CD4-positive, alpha-beta T cell (primary cell): ENCODE results near the gene CFAP141. TPM values are rescaled to one million over a fixed set of nuclear protein-coding genes. Genes with fewer than 3 reads are reported as not detected.
A peak's percentile ranks its signal among the peaks of the same experiment; 100 is the strongest.

ENCODE experiments used
- ATAC-seq: fragments of 200-7000 bp; cut with Tn5 transposase; one replicate; pipeline ENCODE4 v1.10.0; 2022; ENCODE audit warnings: mild to moderate bottlenecking; ENCODE audit not compliant: poor library complexity
- CTCF ChIA-PET: fragments of 350-600 bp; sonication (Branson Sonifier 250); formaldehyde crosslinking; loops from one replicate; lab custom pipeline; 2021; ENCODE audit warnings: antibody characterized with exemption, inconsistent platforms; lab: Charles Lee
- POLR2A ChIA-PET: fragments of 350-600 bp; sonication (Branson Sonifier 250); formaldehyde crosslinking; loops from one replicate; lab custom pipeline; 2021; ENCODE audit warnings: antibody characterized with exemption, inconsistent platforms; lab: Charles Lee
- DNase-seq, 14 experiments: peaks; one replicate each; pipeline ENCODE4 v3.0.0-alpha.2; 2013 to 2020; ENCODE audit warnings: mixed read lengths in 2 of 14
- H3K27ac ChIP-seq, 2 donors: one replicate each; pipeline versions ENCODE4 v1.5.1 to v1.7.0; 2013; ENCODE audit warnings: low read length in 2 of 2, low read depth in 1 of 2, mild to moderate bottlenecking in 1 of 2
- H3K27me3 ChIP-seq, 2 experiments: 1 replicate in 1 of 2; 2 replicates in 1 of 2; pipeline versions ENCODE4 v1.6.1 to v1.7.0; 2013; ENCODE audit warnings: low read length in 2 of 2, control low read depth in 1 of 2, mild to moderate bottlenecking in 1 of 2, moderate library complexity in 1 of 2; ENCODE audit not compliant: insufficient read depth in 2 of 2, control insufficient read depth in 1 of 2
- H3K36me3 ChIP-seq: one replicate; pipeline ENCODE4 v1.6.1; 2013; ENCODE audit warnings: low read length, control low read depth; ENCODE audit not compliant: insufficient read depth
- H3K4me1 ChIP-seq: one replicate; pipeline ENCODE4 v1.6.1; 2013; ENCODE audit warnings: low read length, control low read depth; ENCODE audit not compliant: insufficient read depth
- H3K4me3 ChIP-seq: one replicate; pipeline ENCODE4 v1.5.1; 2013; ENCODE audit warnings: mild to moderate bottlenecking, low read length, moderate library complexity
- H3K9me3 ChIP-seq, 2 experiments: 1 replicate in 1 of 2; 2 replicates in 1 of 2; pipeline versions ENCODE4 v1.6.1 to v1.7.0; 2013; ENCODE audit warnings: low read length in 2 of 2, mild to moderate bottlenecking in 2 of 2, control low read depth in 1 of 2, moderate library complexity in 1 of 2; ENCODE audit not compliant: control insufficient read depth in 1 of 2, insufficient read depth in 1 of 2
- H3K27ac Mint-ChIP-seq: one replicate; pipeline ENCODE4 v1.8.0; 2020; ENCODE audit warnings: mixed read lengths
- H3K27me3 Mint-ChIP-seq: one replicate; pipeline ENCODE4 v1.8.0; 2021; ENCODE audit warnings: mixed read lengths
- H3K36me3 Mint-ChIP-seq: one replicate; pipeline ENCODE4 v1.8.0; 2021; ENCODE audit warnings: low read depth, mixed read lengths
- H3K4me1 Mint-ChIP-seq: one replicate; pipeline ENCODE4 v1.8.0; 2021; ENCODE audit warnings: low read depth, mixed read lengths
- H3K4me3 Mint-ChIP-seq: one replicate; pipeline ENCODE4 v1.8.0; 2020; ENCODE audit warnings: mild to moderate bottlenecking, mixed read lengths
- H3K9me3 Mint-ChIP-seq: one replicate; pipeline ENCODE4 v1.8.0; 2020; ENCODE audit warnings: mixed read lengths
- CTCF ChIP-seq: fragments of 200-600 bp; IDR thresholded peaks from one replicate; pipeline ENCODE4 v1.8.0; 2022; ENCODE audit warnings: antibody characterized with exemption, mild to moderate bottlenecking
- intact Hi-C, 2 experiments: fragments of 100-400 bp; cut with DNase I in 1 of 2; cut with micrococcal nuclease in 1 of 2; formaldehyde crosslinking; loops; one replicate each; pipeline versions ENCODE4 v1.15.1 to v1.9.0; 2023 to 2025; cut with DNase I, micrococcal nuclease
- total RNA-seq, 174 experiments: library from RNA in 2 of 174; stranded (reverse) in 2 of 174; gene quantifications; one replicate each; pipeline ENCODE4 v1.2.3 and lab custom pipeline; 2021 to 2026

Gene CFAP141
- total RNA-seq, 2 experiments from 2014 or later, result not detected

- no peaks in the 10 kb centered on the region for H3K27me3 Mint-ChIP-seq
- no peak for TF ChIP-seq CTCF
- ChIA-PET POLR2A (interaction anchor here (0.7 to 5.0 kb wide), 15 partner anchors 9 to 778 kb away, joined by 3 to 41 read pairs (median 6); partner anchors contain the start of genes CHTOP, CREB3L4, HAX1 and PMVK), CTCF (interaction anchor here (1.0 to 1.9 kb wide), 5 partner anchors 9 to 41 kb away, joined by 3 to 5 read pairs (median 3); no protein-coding TSS in a partner anchor)
- Histone ChIP-seq H3K36me3 (peaks cover 77% of the 10 kb centered on the region), H3K9me3 (peaks cover 0 to 6% of the 10 kb centered on the region in 2 experiments), H3K27me3 (no peaks in the 10 kb centered on the region), H3K4me3 (no peak overlapping the region), H3K4me1 (peaks cover 53% of the 10 kb centered on the region), H3K27ac (peak overlapping the region; percentile 55 to 68)
- H3K4me3 Mint-ChIP-seq, result peak overlapping the region; percentile 74
- H3K9me3 Mint-ChIP-seq, result peaks cover 4% of the 10 kb centered on the region
- peaks cover 81% of the 10 kb centered on the region for H3K4me1 Mint-ChIP-seq
- H3K36me3 Mint-ChIP-seq, result peaks cover 97% of the 10 kb centered on the region
- H3K27ac Mint-ChIP-seq, result peak overlapping the region; percentile 92
- ATAC-seq (peak; percentile 2), DNase-seq (peak in 2 of 14 experiments; percentile 20 to 37)
- intact Hi-C loops, result loop anchor here (1.0 to 5.0 kb wide), 3 partner anchors 24 to 166 kb away; partner anchors contain the start of genes RPS27 (in 1 of the 2) and UBAP2L (in 1 of the 2)
Measured at GRCh38 chr1:154158307-154159125, 47.6 kb downstream of the CFAP141 start.

- H3K4me1 ChIP-seq, result peaks cover 53% of the 10 kb centered on the region
- Mint-ChIP-seq H3K27me3 (no peaks in the 10 kb centered on the region), H3K36me3 (peaks cover 89% of the 10 kb centered on the region), H3K4me1 (peaks cover 74% of the 10 kb centered on the region), H3K27ac (peak overlapping the region; percentile 92), H3K9me3 (peaks cover 4% of the 10 kb centered on the region), H3K4me3 (peak overlapping the region; percentile 74)
- no peak for TF ChIP-seq CTCF
- H3K9me3 ChIP-seq, result peaks cover 0 to 6% of the 10 kb centered on the region in 2 experiments
- H3K27ac ChIP-seq, result peak overlapping the region; percentile 55 to 68
- peak; percentile 98 for ATAC-seq
- intact Hi-C loops, result loop anchor here (1.0 to 5.0 kb wide), 4 partner anchors 25 to 167 kb away; partner anchors contain the start of genes RPS27 (in 2 of the 2) and UBAP2L (in 1 of the 2)
- ChIA-PET CTCF (interaction anchor here (0.7 to 1.9 kb wide), 7 partner anchors 9 to 41 kb away, joined by 3 to 5 read pairs (median 3); no protein-coding TSS in a partner anchor), POLR2A (interaction anchor here (0.7 to 5.0 kb wide), 17 partner anchors 10 to 779 kb away, joined by 3 to 41 read pairs (median 6); partner anchors contain the start of genes CHTOP, CREB3L4, HAX1 and PMVK)
- peak; percentile 49 to 91 (median 65) for DNase-seq
- H3K4me3 ChIP-seq, result no peak overlapping the region
- no peaks in the 10 kb centered on the region for H3K27me3 ChIP-seq
- H3K36me3 ChIP-seq, result peaks cover 69% of the 10 kb centered on the region
Measured at GRCh38 chr1:154157520-154158306, 48.4 kb downstream of the CFAP141 start.

GRCh38 chr1:154155251-154155650, 50.9 kb downstream of the CFAP141 start:
- ChIA-PET POLR2A (interaction anchor here (0.9 to 1.8 kb wide), 3 partner anchors 23 to 165 kb away, joined by 4 to 5 read pairs (median 4); partner anchors contain the start of genes RPS27 and UBAP2L), CTCF (no interaction called here)
- ATAC-seq (no peak), DNase-seq (peak in 1 of 14 experiments; percentile 24)
- no peaks in the 10 kb centered on the region for H3K27me3 ChIP-seq
- intact Hi-C loops, result loop anchor here (5.0 kb wide), 2 partner anchors 67 to 163 kb away; partner anchors contain the start of genes RPS27 (in 1 of the 2) and UBAP2L (in 1 of the 2)
- Mint-ChIP-seq H3K27me3 (no peaks in the 10 kb centered on the region), H3K27ac (peak overlapping the region; percentile 92), H3K9me3 (peaks cover 4% of the 10 kb centered on the region), H3K4me1 (peaks cover 64% of the 10 kb centered on the region), H3K4me3 (no peak overlapping the region), H3K36me3 (peaks cover 64% of the 10 kb centered on the region)
- H3K4me1 ChIP-seq, result peaks cover 48% of the 10 kb centered on the region
- peaks cover 47% of the 10 kb centered on the region for H3K36me3 ChIP-seq
- no peak overlapping the region for H3K4me3 ChIP-seq
- H3K9me3 ChIP-seq, result peaks cover 0 to 6% of the 10 kb centered on the region in 2 experiments
- H3K27ac ChIP-seq, result peak overlapping the region; percentile 60 to 68
- no peak for TF ChIP-seq CTCF
